ENCODE data around the gene CNGA2. TPM values are rescaled to one million over a fixed set of nuclear protein-coding genes. Genes with fewer than 3 reads are reported as not detected.

The CNGA2 gene
- total RNA-seq, 2 donors from 2014 or later: not detected

DNA sequence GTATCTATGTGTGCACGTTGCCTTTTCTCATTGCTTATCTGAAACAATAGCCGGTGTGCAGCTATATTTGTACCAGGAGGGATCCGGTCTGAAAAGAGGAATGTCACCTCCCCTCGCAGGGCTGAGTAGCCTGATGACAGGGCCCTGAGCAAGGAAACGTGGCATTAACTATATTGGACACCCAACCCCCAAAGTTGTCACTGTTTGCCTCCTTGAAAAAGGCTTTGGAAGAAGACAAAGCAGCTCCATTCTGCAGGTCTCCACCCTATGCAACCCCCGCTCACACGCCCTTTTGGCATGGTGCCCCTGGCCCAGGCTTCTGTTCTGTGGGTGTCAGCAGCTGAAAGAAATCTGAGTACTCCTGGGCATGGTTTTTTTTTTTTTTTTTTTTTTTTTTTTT is 31.1 kb upstream of the CNGA2 start:
- DNase-seq (ENCODE audit: low spot score in 2 of 2) (no peak), ATAC-seq (no peak)

DNA sequence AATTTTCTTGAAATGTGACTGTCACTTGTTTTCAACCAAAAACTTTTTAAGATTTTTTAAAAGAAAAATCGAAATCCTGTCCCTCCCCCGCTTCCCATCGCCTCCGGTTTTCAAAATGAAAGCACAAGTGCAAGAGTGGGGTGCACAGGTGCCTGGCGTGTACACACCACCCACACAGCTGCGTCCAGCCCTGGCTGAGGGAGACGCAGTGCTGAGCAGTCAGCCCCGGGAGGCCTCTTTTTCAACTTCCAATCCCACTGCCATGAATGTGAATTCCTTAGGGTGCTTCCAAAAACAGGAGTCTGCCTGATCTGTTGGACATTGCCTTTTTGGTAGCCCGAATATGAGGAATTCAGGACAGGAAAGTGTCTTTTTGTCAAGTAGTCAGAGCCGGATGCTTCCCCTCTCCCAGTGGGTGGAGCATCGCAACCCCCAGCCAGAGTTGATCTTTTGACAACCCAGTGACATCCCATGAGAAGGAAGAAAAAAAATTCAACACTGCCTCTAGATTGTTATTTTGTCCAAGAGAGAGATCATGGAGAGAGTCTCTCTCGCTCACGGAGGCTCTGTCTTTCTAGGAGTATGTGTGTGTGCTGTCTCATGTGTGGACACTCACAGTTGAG is 30.4 kb upstream of the CNGA2 start:
- H3K9me3 Mint-ChIP-seq: no peaks in the 10 kb centered on the region
- DNase-seq (ENCODE audit: low spot score in 2 of 2) (no peak), ATAC-seq (no peak)
- H3K27ac Mint-ChIP-seq: no peak overlapping the region
- H3K36me3 Mint-ChIP-seq: no peaks in the 10 kb centered on the region

More for the DNA sequence above, 31.1 kb upstream of the CNGA2 start:
- H3K36me3 Mint-ChIP-seq: no peaks in the 10 kb centered on the region
- H3K9me3 Mint-ChIP-seq: no peaks in the 10 kb centered on the region
- no peak overlapping the region for H3K27ac Mint-ChIP-seq

DNA sequence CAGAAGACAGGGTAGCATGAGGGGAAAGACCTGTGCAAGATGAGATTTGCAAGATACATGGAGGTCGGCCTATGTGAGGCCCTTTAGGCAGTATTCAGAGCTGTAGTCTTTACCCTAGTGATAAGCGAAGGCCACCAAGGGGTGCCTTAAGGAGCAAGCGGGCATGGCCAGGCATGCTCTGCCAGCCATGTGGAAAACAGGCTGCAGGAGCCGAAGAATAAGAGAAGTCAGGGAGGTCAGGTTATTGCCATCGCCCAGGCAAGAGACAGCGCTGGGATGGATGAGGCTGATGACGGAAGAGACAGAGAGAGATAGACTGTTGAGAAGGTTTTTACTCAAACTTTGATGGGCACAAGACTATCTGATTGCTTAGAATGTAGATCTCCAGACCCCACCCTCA is 25.7 kb upstream of the CNGA2 start:
- no peak overlapping the region for H3K27ac Mint-ChIP-seq
- no peak for DNase-seq (ENCODE audit: low spot score in 2 of 2)
- no peaks in the 10 kb centered on the region for H3K36me3 Mint-ChIP-seq
- ATAC-seq: no peak
- no peaks in the 10 kb centered on the region for H3K9me3 Mint-ChIP-seq

DNA sequence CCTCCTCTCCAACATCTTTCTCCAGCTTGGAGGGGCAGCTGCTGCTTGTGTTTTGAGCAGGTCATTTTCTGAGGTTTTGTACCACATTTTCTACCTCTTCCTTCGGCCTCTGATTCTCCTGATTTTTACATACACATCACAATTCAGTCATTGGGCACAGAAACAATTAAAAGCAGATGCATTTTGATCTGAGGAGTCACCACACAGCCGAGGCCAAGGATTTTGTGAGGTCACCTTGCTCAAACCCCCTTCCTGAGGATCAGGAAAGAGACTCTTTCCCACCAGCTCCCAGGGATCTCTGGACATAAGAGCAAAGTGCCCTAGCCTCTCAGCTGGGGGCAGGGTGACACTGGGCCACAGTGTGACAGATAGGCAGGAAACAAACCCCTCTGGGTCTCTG is 24.1 kb upstream of the CNGA2 start:
- Mint-ChIP-seq H3K36me3 (no peaks in the 10 kb centered on the region), H3K27ac (no peak overlapping the region), H3K9me3 (no peaks in the 10 kb centered on the region)
- DNase-seq (ENCODE audit: low spot score in 2 of 2) (no peak), ATAC-seq (no peak)

DNA sequence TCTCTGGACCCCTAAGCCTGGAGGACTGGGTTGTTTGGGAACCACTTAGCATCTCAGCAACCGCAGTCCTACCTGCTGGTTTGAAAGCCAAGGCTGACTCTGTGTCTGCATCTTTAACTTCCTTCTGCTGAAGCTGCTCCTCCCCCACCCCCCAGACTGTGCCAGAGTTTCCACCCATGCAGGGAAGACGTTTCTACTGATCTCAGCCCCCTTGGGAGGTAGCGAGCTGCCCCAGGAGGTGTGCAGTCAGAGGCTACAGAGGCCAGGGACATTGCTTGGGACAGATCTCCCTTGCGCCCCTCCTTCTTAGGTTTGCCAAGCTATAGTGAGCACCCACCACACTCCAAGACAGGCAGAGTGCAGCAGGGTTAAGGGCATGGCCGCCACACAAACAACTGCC is 23.4 kb upstream of the CNGA2 start:
- Mint-ChIP-seq H3K36me3 (no peaks in the 10 kb centered on the region), H3K27ac (no peak overlapping the region), H3K9me3 (no peaks in the 10 kb centered on the region)
- DNase-seq (ENCODE audit: low spot score in 2 of 2) (no peak), ATAC-seq (no peak)

DNA sequence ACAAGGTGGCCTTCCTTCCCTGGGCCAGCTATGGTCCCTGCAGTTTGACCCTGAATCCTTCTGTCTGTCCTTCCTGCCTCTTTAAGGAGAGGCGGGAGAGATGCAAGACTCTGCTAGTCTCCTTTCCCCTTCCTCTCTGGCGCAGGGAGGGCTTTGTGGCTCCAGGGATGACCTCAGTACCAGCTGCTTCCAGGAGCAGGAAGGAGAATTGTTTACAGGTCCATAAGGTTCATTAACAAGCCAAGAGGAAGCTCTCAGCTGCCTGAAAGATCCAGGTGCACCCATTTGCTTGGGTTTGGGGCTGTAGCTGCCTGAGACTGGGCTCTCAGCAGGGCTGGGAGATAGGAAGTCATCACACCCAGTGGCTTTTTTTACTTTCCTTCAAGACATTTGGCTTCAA is 22.8 kb upstream of the CNGA2 start:
- ATAC-seq (no peak), DNase-seq (ENCODE audit: low spot score in 2 of 2) (no peak)
- H3K36me3 Mint-ChIP-seq: no peaks in the 10 kb centered on the region
- no peak overlapping the region for H3K27ac Mint-ChIP-seq
- no peaks in the 10 kb centered on the region for H3K9me3 Mint-ChIP-seq

DNA sequence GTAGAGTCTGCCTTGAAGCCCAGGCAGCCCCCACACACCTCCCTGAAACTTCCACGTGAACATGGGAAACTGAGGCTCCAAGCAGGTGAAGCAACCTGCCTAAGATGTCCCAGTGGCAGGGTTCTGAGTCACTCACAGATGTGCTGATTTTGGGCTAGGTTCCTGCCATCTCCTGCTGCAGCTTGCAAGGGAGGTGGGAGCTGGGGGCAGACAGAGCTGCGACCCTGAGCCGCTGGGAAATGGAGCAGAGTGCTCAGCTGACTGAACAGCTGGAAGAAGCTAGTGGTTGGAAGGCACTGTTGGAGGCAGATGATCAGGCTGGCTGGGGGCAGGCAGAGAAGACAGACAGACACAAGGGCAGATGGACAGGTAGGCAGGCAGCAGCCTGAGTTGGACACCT is 22.3 kb upstream of the CNGA2 start:
- H3K36me3 Mint-ChIP-seq: no peaks in the 10 kb centered on the region
- no peaks in the 10 kb centered on the region for H3K9me3 Mint-ChIP-seq
- H3K27ac Mint-ChIP-seq: no peak overlapping the region
- ATAC-seq (no peak), DNase-seq (ENCODE audit: low spot score in 2 of 2) (no peak)

DNA sequence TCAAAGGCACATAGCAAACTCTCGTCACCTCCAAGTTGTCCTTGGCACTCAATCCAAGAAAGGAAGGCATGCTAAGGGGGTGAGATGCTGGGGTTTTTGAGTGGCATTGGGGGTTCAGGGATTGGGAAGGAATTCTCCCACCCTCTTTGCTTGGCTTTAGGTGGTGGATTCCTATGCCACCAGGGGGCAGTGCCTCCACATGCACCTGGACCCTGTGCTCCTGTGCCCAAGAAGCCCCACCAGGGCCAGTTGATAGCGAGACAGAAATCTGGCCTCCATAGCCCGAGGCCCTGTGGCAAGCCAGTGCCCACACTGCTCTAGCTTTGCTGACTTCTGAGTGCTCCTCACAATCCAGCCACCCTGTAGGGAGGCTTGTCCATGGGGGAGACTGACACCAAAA is 20.7 kb upstream of the CNGA2 start:
- ATAC-seq: peak in 1 of 2 donors; percentile 43

DNA sequence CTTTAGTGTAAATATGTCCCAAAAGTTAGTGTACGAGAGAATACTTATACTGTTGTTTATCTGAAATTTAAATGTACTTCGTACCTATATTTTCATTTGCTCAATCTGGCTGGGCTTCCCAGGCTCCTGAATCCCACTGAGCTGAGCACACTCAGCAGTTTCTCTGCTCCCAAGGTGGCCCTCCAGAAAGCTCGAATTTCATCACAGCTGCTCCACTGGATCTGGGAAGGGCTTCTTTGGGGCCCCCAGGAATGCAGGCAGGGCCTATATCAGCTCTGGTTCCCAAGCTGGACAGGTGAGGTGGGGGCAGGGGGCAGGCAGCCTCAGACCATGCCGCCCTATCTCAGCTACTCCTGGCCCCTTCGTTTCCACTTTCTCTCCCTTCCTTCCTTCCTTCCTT is 20.2 kb upstream of the CNGA2 start:
- H3K36me3 Mint-ChIP-seq: no peaks in the 10 kb centered on the region
- ATAC-seq: no peak
- no peaks in the 10 kb centered on the region for H3K9me3 Mint-ChIP-seq
- DNase-seq (ENCODE audit: low spot score in 2 of 2): no peak
- H3K27ac Mint-ChIP-seq: no peak overlapping the region

More for the DNA sequence above, 20.7 kb upstream of the CNGA2 start:
- H3K36me3 Mint-ChIP-seq: no peaks in the 10 kb centered on the region
- H3K9me3 Mint-ChIP-seq: no peaks in the 10 kb centered on the region
- no peak overlapping the region for H3K27ac Mint-ChIP-seq
- DNase-seq (ENCODE audit: low spot score in 2 of 2): peak in 1 of 2 donors; percentile 4

DNA sequence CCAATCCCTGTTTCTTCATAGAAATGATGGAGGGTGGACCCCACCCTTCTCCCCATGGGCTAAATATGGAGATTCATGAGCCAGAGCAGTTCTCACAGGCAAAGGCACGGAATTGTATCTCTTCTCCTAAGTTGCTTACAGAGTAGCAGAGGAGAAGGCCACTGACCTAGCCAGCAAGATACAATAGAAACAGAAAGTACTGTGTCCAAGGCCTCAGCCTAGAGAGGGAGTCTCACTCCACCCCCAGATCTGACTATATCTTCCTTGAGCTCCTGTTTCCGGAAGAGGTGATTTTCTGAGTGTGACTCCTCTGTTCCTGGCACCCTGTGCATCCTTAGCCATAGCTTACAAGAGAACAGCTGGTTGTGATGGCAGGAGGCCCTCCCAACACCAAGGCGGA is 18.8 kb upstream of the CNGA2 start, which contains the start of gene FATE1:
TSS of gene FATE1 (plus strand) at position 284 of the 400 bp plus-strand sequence. CDS start at position 369, 85 bp downstream.
- DNase-seq (ENCODE audit: low spot score in 2 of 2): no peak
- no peaks in the 10 kb centered on the region for H3K9me3 Mint-ChIP-seq
- ATAC-seq: no peak
- no peaks in the 10 kb centered on the region for H3K36me3 Mint-ChIP-seq
- H3K27ac Mint-ChIP-seq: no peak within 1 kb of the TSS

DNA sequence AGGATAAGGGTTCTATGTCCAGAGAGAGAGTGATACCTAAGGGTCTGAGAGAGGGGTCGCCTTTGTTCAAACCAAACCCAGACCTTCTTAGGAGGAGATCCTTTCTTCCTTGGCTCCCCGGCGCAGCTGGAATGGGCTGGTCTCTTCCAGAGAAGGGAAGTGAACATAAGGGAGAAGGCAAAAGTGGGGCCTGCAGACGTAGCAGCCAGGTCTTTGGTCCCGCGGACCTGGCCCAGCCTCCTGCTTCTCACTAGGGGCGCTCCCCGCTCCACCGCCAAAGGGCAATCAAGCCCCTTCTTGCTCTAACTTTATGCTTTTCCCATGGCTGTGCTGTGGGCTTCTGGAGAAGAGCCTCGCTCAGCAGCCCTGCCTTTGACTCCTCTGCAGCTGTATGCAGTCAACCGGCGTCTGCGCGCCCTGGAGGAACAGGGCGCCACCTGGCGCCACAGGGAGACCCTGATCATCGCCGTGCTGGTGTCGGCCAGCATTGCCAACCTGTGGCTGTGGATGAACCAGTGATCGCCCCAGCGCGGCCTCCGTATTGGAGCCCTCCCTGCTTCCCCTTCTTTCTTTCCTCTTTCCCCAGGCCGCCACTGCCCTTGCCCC is 12.2 kb upstream of the CNGA2 start:
- Mint-ChIP-seq H3K36me3 (no peaks in the 10 kb centered on the region), H3K27ac (peak overlapping the region in 1 of 2 donors; percentile 29), H3K9me3 (no peaks in the 10 kb centered on the region)
- ATAC-seq: no peak
- no peak for DNase-seq (ENCODE audit: low spot score in 2 of 2)

DNA sequence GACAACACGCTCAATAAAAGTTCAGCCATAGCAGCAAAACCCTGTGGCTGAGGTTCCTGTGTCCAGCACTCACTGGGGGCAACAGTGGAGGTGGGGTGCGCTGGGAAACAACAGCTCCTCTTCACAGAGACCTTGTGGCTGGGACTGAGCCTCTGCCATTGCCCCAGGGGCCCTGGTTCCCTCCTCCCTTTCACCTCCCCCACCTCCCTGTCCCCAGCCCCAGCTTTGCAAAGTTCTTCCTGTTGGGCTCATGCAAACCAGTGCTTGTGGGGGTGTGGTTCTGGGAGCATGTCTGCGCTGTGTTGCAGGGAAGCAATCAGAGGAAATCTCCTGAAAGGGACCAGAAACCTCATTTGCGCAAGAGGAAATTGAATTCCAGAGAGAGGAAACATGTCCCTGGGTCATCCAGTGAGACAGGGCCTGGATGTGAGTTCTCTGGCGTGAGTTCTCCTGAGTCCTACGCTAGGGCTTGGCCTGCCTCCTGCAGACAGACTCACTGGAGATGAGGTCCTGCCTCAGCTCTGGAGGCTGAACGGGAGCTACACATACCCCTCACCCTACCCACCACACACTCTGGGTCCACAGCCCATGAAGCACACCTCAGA is 11.3 kb upstream of the CNGA2 start:
- DNase-seq (ENCODE audit: low spot score in 2 of 2): no peak

DNA sequence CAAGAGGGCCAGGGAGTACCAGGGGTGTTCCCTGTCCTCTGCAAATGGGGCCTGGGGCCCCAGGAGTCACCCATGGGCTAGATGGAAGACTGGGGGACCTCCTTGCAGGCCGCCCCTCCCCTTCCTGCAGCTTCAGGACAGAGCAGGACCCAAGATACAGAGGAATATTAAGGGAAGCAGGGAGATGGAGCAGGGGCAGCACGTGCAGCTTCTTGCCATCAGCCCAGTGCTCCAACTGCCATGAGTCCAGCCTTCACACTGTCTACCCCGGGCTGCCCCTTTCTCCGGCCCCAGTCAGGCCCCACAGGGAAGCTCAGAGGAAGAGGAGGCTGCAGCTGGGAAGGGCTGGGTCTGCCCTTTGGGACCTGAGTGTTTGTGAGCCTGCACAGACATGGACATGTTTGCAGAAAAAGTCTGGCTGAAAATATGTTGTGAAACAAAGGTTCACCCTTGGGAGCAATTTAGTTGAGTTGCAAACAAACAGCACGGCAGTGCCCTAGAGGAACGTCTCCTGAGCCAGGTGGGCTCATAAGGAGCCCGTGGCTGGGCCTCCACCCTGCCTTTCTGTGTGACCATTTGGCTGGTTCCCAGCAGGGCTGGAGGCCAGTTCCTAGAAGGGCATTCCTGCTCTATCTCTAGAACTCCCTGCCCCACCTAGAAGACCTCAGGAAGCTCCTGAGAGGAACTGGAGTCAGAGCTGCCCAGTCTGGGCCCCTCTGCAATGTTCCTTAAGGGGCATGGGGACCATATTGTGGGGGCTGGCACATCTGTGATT is 9.8 kb upstream of the CNGA2 start:
- no peak for ATAC-seq
- H3K9me3 Mint-ChIP-seq: no peaks in the 10 kb centered on the region

More for the DNA sequence above, 11.3 kb upstream of the CNGA2 start:
- H3K36me3 Mint-ChIP-seq: no peaks in the 10 kb centered on the region
- no peak overlapping the region for H3K27ac Mint-ChIP-seq
- no peaks in the 10 kb centered on the region for H3K9me3 Mint-ChIP-seq
- no peak for ATAC-seq

DNA sequence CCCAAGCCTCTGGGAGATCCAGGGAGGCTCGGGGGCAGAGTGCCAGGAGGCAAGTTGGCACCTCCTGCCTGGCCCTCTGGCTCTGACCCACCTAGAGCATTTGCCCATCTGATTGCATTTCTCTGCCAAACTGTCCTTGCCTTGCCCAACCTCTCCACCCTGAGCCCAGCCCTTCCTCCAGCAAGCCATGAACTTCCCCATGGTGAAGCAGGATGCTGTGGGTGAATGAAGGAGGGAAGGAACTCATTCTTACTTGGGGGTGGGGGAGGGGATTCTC is 9.3 kb upstream of the CNGA2 start:
- H3K27ac Mint-ChIP-seq: no peak overlapping the region
- no peaks in the 10 kb centered on the region for H3K9me3 Mint-ChIP-seq
- no peak for DNase-seq (ENCODE audit: low spot score in 2 of 2)
- H3K36me3 Mint-ChIP-seq: no peaks in the 10 kb centered on the region
- no peak for ATAC-seq

More for the DNA sequence above, 9.8 kb upstream of the CNGA2 start:
- Mint-ChIP-seq H3K27ac (no peak overlapping the region), H3K36me3 (no peaks in the 10 kb centered on the region)
- no peak for DNase-seq (ENCODE audit: low spot score in 2 of 2)

DNA sequence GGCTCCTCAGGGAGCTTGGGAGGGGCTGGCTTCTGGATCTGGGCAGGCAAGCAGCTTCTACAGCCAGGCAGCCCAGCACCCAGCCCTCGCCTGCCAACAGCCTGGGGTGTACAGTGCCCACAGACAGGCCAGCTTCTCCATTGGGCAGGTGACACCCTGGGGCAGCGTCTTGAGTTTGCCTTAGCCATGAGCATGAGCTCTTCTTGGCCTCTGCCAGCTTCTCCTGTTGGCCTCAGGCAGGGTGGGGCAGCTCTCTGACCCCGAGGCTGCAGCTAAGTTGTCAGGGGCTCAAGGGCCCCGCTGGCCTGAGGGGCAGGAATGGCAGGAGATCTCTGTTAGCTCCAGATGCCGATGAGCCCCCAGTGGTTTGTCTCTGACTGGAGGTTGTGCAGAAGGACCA is 7.8 kb upstream of the CNGA2 start:
- no peaks in the 10 kb centered on the region for H3K9me3 Mint-ChIP-seq
- no peaks in the 10 kb centered on the region for H3K36me3 Mint-ChIP-seq
- no peak for DNase-seq (ENCODE audit: low spot score in 2 of 2)
- no peak for ATAC-seq
- H3K27ac Mint-ChIP-seq: no peak overlapping the region

DNA sequence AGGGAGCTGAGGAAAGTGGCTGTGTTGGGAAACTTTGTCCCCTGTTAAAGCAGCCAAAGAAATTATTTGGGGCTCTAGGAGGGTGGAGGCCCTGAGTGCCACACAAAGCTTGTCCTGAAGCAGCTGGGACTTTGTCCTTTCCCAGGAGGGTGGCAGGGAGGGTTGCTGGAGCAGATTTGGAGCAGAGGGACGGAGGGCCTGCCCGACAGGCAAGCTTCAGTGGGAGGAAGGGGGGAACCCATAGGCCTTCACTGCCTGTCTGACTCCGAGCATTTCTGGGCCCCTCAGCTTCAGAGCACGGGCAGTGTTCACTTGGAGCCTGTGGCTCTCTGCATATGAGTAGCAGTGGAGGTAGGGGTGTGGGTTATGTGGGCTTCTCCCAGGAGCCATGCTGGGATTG is 7.2 kb upstream of the CNGA2 start:
- ATAC-seq (no peak), DNase-seq (ENCODE audit: low spot score in 2 of 2) (no peak)
- H3K27ac Mint-ChIP-seq: no peak overlapping the region
- no peaks in the 10 kb centered on the region for H3K9me3 Mint-ChIP-seq
- H3K36me3 Mint-ChIP-seq: no peaks in the 10 kb centered on the region

DNA sequence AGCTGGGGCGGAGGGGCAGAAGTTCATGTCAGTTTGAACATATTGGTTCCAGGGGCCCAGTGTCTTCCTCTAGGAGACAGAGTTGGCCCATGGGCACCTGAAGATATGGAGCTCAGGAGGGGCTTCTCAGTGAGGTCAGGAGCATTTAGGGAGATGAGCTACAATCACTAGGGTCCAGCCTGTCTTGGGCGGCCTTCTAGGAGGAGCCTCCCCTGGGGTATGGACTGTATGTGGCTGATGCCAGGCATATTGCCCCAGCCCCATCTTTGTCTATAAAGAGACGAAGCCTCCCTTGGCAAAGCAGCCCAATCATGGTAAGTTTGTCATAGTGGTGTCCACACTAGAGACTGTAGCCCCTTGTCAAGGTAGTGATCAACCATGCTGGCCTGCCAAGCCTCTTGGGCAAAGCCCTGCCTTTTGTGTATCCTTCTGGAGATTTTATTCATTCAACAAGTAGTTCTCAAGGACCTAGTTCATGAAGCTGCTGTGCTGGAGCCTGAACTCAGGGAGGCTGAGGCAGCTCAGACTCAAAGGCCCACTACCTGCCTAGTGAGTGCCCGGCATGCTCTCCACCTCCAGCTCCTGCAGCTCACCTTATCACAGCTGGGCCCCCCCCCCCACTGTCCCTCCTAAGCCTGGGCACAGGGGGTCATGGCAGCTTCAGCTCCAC is 5.4 kb upstream of the CNGA2 start:
- DNase-seq (ENCODE audit: low spot score in 2 of 2): no peak
- no peak overlapping the region for H3K27ac Mint-ChIP-seq
- H3K36me3 Mint-ChIP-seq: no peaks in the 10 kb centered on the region
- ATAC-seq: no peak
- H3K9me3 Mint-ChIP-seq: no peaks in the 10 kb centered on the region

Data from activated naive CD4-positive, alpha-beta T cell treated with anti-CD3 and anti-CD28 coated beads, Interleukin-2, amount 50 U/mL, for 72 hours (primary cell).